DMS153 treated with DMSO at 0.1 percent for 48 hours (cell line): Measurements from ENCODE around the gene ADORA2A.

ENCODE experiments used
- DNase-seq: peaks from one replicate; lab custom pipeline; 2025; ENCODE audit not compliant: unreplicated experiment; lab: John Stamatoyannopoulos, UW

Gene ADORA2A

GRCh38 chr22:24445481-24446259, 18.3 kb downstream of the ADORA2A start:
- no peak for DNase-seq

- DNase-seq: no peak
Observed at GRCh38 chr22:24446260-24446611, 18.8 kb downstream of the ADORA2A start.

- no peak for DNase-seq
Observed at GRCh38 chr22:24450610-24451009, 23.2 kb downstream of the ADORA2A start.

DNA sequence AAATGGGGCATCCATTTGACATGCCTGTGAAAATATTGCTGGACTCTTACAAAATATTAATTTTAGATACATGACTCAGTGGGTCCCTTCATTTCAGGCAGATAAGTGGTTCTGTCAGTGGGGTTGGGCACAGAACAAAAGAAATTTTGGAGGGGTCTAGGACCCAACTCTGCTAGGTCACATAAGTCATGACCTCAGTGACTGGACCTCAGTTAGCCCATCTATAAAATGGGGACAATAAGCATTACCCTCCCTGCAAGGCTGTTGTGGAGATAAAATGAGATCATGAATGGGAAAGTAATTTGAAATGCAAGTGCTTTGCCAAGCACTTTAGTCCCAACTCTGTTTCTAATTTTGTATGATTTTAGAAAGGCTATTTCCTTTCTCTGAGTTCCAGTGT, 23.8 kb downstream of the ADORA2A start:
- DNase-seq: no peak

- no peak for DNase-seq
Observed at GRCh38 chr22:24453853-24454252, 26.5 kb downstream of the ADORA2A start.

GRCh38 chr22:24455039-24455438, 27.6 kb downstream of the ADORA2A start:
- no peak for DNase-seq

DNA sequence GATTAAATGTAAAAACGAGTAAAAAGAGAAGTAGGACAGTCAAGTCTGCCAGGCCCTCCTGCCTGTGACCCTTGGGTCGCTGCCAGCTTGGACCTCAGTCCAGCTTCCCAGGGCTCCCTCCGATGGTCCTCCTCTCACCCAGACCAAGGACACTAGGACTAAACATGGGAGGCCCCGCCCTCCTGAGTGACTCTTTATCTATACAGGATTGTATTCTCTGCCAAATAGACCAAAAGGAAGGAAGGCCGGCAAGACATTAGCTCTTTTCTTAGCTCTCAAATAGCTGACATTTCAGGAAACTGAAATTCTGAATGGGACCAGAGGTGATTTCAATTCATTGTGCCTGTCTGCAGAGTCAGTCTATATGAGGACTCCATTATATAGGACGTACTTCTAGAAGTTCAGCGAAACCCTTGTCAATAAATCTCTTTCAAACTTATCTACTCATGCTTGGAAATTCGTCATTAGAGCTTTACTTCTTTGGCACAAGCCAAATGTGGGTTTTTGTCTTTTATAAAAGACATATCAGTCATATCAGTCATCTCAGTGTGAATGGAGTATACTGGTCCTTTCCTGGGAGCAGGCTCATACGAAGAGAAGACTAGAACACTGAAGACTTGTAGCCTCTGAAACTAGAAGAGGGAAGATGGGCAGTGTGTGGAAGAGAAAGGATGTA, 28.5 kb downstream of the ADORA2A start:
- DNase-seq: no peak

- no peak for DNase-seq
Observed at GRCh38 chr22:24457894-24458420, 30.6 kb downstream of the ADORA2A start.

- no peak for DNase-seq
Observed at GRCh38 chr22:24459911-24460310, 32.5 kb downstream of the ADORA2A start.

- DNase-seq: no peak
Observed at GRCh38 chr22:24460418-24461089, 33.2 kb downstream of the ADORA2A start.

DNA sequence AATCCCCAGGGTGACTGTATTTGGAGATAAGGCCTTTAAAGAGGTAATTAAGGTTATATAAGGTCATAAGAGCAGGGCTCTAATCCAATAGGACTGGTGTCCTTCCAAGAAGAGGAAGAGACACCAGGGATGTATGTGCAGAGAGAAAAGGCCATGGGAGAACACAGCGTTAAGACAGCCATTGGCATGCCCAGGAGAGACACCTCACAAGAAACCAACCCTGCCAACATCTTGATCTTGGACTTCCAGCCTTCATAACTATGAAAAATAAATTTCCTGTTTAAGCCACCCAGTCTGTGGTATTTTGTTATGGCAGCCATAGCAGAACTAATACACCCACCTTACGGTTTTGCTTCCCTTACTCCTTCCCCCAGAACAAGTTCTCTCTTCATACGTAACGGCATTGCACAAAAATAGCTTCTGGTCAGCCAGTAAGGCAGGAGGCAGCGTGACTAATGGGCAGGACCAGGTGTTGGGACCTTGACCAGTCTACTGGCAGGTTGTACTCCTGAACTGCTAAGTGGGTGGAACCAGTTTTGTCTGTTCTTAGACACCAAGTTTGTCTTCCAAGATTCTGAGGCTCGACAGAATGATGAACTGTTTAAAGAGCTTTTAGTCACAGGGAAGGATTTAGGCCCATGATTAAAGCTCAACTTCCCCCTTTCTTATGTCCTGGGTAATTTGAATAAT, 35.8 kb downstream of the ADORA2A start:
- no peak for DNase-seq

DNA sequence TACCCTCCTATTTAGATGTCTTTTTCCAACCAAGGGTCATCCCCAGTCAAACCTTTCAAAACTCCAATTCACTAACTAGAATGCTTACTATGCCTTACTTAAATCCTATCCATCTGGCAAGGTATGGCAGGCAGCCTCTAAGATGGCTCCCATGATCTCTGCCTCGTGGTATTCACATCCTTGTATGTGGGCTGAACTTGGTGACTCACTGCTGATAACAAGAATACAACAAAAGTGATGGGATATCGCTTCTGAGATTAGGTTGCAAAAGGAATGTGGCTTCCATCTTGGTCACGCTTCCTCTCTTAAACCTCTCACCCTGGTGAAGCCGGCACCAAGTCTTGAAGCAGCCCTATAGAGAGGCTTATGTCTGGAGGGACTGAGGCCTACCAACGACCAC, 38.2 kb downstream of the ADORA2A start:
- DNase-seq: no peak

DNA sequence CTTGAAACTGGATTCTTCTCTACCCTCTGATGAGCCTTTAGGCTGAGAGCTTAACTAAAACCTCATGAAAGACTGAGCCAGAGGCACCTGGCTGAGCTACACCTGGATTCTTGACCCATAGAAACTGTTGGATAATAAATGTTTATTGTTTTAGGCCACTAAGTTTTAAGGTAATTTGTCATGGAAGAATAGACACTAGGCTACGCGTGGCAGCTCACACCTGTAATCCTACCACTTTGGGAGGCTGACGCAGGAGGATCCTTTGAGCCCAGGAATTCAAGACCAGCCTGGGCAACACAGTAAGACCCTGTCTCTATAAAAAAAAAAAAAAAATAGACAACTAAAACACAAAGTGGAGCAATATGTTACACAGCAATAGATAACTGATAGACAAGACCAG, 38.6 kb downstream of the ADORA2A start:
- no peak for DNase-seq

DNA sequence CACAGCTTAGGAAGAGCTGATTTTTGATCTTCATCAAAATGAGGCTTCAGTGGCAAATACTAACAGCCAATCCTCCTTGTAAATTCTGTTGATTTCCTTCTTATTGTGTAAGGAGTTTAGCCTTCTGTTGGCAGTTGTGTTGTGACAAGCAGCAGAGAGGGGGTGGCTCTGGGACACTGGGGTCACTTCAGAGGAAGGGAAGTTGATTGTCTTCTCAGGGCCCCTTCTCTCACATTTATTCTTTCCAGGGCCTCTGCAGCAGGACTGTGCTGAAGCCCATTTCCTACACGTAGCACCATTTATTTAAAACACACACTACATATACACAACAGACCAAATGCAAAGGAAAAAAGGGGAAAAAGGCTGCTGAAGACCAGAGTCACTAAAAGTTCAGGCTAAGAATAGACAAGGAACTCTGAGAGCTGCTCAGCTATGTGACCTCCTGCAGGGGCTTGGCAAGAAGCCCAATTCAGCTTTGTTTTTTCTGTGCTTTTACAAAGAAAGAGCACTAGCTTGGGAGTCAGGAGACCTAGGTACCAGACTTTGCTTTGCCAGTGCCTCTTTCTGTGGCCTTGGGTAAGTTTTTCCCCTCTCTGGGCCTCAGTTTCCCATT, 39.4 kb downstream of the ADORA2A start:
- no peak for DNase-seq

- no peak for DNase-seq
Observed at GRCh38 chr22:24467340-24467739, 39.9 kb downstream of the ADORA2A start.

- DNase-seq: no peak
Observed at GRCh38 chr22:24471570-24471969, 44.2 kb downstream of the ADORA2A start.

GRCh38 chr22:24473284-24473683, 45.9 kb downstream of the ADORA2A start:
- DNase-seq: no peak

DNA sequence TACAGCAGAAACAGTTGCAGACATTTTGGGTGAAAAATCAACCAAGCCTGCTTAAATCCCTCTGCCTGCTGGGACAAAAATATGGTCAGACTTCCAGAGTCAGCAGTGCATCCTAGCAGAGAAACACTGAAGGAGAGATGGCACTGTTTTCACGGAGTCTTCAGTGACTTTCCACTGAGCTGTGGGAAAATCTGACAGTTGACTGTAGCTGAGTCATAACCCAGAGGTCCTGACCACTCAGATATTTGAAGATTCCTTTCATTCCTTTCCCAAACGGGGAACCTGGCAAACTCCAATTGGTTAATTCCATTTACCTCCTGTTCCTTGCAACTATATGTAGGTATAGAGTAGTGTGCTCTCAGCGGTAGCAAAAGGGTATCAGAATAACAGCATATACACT, 46.8 kb downstream of the ADORA2A start:
- DNase-seq: no peak

GRCh38 chr22:24474649-24475255, 47.4 kb downstream of the ADORA2A start:
- no peak for DNase-seq

GRCh38 chr22:24481641-24482040, 54.2 kb downstream of the ADORA2A start:
- DNase-seq: no peak

- DNase-seq: peak; percentile 24
Observed at GRCh38 chr22:24482575-24482974, 55.2 kb downstream of the ADORA2A start.
